C4-2B (cell line): ENCODE results near the gene LHCGR.

Experiments used
- H3K27ac ChIP-seq: fragments of 450-650 bp; 2 replicates; pipeline ENCODE4 v1.5.1; 2017
- CTCF ChIP-seq: fragments of 450-650 bp; conservative IDR thresholded peaks from 2 replicates; pipeline ENCODE4 v1.5.1; 2017; ENCODE audit warnings: mild to moderate bottlenecking
- ZFX ChIP-seq: fragments of 450-650 bp; IDR thresholded peaks from 2 replicates; pipeline ENCODE4 v1.6.1; 2017

The LHCGR gene

GRCh38 chr2:48755473-48755872 lies at the start of gene LHCGR:
Gene LHCGR, minus strand, starts transcription at chr2:48755724. Its CDS starts 53 bp downstream, at chr2:48755671.
- no peak for TF ChIP-seq ZFX
- TF ChIP-seq CTCF, result no peak
- no peak within 1 kb of the TSS for H3K27ac ChIP-seq

- TF ChIP-seq CTCF (no peak), ZFX (no peak)
- H3K27ac ChIP-seq, result no peak overlapping the region
These were observed 44.1 kb upstream of the LHCGR start for GRCh38 chr2:48799601-48800000.

DNA sequence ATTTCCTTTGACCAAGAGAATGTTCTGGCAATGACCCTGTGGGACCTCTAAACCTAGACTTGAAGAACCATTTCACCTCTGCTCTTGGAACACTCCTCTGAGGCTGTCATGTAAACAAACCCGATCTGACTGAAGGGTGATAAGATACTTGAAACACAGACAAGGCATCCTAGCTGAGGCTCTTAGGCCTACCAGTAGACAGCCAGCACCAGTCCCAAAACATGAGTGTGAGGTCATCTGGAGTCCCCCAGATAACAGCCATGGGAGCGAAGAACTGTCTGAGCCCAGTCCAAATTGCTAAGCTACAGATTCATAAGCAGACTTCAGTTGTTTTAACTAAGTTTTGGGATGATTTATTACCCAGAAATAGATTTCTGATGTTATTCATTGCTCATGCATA lies 39.5 kb upstream of the LHCGR start:
- TF ChIP-seq CTCF, result no peak
- no peak for TF ChIP-seq ZFX
- no peak overlapping the region for H3K27ac ChIP-seq

DNA sequence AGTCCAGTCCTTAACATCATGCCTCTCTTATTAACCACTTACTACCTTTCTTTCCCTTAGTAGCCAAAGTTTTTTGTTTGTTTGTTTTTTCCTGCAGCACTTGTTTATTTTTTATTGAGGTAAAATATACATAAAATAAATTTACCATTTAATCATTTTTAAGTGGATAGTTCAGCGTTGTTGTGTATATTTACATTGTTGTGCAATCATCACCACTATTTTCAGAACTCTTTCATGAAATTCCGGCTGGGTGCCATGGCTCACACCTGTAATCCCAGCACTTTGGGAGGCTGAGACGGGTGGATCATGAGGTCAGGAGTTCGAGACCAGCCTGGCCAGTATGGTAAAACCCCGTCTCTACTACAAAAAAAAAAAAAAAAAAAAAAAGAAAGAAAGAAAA lies 38.1 kb upstream of the LHCGR start:
- TF ChIP-seq ZFX (no peak), CTCF (no peak)
- H3K27ac ChIP-seq, result no peak overlapping the region

- TF ChIP-seq CTCF (no peak), ZFX (no peak)
- H3K27ac ChIP-seq, result no peak overlapping the region
These were observed 36.5 kb upstream of the LHCGR start for GRCh38 chr2:48792030-48792429.

GRCh38 chr2:48790407-48791170 lies 35.1 kb upstream of the LHCGR start:
- no peak for TF ChIP-seq CTCF
- TF ChIP-seq ZFX, result no peak
- H3K27ac ChIP-seq, result no peak overlapping the region

- no peak overlapping the region for H3K27ac ChIP-seq
- TF ChIP-seq ZFX (no peak), CTCF (no peak)
These were observed 32.1 kb upstream of the LHCGR start for GRCh38 chr2:48787580-48787979.
